Inflammatory macrophage treated with lipopolysaccharide for 4 hours (primary cell): Measurements from ENCODE around the gene SOX5.

ENCODE experiments used
- DNase-seq: peaks from one replicate; pipeline ENCODE4 v3.0.0-alpha.2; 2020

Gene SOX5

DNA sequence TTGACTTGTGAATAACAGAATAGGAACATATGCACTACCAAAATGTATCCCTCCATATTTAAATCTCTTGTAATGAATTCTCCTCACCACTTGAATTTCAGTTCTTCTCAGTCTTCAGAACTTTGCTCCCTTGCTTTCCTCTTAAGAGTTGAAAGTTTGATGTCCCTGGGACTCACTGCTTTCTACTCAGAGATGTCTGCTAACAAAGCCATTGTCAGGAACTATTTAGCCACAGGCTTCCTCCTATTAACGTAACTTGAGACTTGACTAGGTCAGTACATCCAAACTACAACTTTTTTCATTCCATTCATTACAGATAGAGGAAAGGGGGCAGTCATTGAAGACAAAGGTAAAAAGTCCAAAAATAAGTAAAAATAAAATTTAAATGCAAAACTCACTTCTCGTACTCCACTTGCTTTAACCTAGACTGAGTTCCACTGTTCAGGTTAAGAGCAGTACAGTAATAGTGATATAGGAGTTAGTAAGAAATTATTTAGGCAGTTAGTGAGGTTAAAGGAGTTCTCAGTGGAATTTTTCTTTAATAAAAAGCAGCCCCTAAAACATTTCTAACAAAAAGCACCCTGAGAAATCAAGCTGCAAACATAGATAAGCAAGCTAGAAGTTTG is 364.2 kb downstream of the SOX5 start:
- no peak for DNase-seq

DNA sequence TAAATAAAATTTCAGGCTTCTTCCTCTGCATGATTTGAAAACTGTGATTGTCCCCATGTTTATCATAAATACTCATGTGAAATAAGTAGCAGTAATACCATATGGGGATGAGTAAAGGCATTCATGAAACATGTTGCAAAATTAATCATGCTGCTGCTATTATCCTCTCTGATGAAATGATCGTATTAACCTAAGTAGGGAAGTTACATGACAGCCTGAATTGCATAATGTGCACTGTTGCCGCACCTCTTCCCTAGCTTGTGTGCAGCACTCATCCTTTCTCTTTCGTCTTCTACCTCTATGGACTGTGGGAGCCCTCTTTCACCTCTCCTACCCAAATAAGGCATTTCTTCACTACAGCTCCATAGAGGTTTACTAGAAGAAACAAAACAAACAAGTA is 367.6 kb downstream of the SOX5 start:
- peak; percentile 2 for DNase-seq

DNA sequence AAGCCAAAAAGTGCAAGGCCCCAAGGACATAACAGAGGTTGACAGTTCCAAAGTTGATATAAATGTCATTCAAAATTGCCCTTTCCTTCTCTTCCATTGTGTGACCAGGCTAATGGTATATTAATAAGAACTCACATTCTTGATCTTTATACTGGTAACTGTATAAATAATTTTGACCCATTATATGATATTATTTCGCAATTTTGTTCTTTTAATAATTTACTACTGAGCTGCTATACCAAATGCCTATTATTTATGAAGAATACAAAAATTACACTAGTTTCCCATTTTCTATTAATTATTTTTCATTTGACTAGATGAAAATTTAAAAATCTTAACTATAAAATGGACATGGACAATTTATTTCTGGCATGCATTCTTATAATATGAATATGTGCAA is 370.2 kb downstream of the SOX5 start:
- no peak for DNase-seq

GRCh38 chr12:23576372-23576771 is 373.1 kb downstream of the SOX5 start:
- no peak for DNase-seq

- no peak for DNase-seq
These were observed 380.1 kb downstream of the SOX5 start for GRCh38 chr12:23569356-23569755.

- DNase-seq, result no peak
These were observed 383.3 kb downstream of the SOX5 start for GRCh38 chr12:23566133-23566532.

- DNase-seq, result no peak
These were observed 384.9 kb downstream of the SOX5 start for GRCh38 chr12:23564451-23565152.

GRCh38 chr12:23561364-23562345 is 387.8 kb downstream of the SOX5 start:
- DNase-seq, result no peak

DNA sequence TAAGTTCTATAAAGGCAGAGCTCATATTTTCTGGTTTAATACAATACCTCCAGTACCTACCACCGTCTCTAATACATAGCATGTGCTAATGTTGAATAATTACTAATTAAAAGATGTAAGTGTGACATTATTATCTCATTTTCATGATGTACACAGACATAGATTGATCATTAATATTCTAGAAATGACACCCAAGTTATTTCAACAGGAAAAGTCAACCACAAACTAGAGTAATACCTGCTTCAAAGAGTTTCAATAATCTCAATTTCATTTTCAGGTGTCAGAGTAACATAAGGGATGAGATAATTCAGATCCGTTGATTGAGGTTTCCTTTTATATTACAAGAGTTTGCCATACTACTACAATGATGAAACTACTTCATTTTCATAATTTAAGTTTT is 388.9 kb downstream of the SOX5 start:
- no peak for DNase-seq

DNA sequence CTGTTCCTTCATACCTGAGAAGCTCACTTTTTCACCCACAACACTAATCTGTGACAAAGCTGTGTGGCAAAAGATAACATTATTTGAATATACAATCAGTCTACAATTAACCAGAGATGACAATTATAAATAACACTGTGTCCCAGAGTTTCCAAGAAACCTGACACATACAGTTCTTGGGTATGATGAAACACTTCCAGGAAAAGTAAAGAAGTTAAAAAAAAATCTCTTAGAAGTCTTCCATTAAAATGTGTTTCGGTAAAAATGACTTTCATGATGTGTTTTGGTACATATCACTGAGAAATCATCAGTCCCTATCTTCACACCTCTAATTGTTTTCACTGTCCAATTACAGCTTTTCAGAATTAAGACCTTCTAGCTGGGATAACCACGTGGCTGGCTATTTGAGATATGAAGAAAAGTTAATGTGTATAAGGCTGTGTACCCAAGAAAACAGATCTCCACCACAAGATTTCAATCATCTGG is 390.2 kb downstream of the SOX5 start:
- DNase-seq, result no peak

DNA sequence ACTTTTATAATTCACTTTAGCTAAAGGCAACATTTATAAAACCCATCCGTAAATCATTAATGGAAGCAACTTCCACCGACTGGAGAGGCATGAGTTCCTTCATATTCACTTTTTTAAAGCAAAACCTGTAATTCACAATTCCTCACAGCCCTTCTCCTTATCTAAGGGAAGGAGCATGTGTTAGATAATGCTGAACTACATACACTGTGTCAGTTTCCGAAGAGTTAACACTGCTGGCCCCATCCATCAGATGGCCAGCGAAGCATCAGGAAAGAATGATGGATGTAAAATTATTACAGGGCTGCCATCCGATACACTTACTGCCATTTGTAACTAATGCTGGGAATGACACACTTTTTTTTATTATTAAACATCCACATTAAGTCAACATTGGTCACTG is 392.8 kb downstream of the SOX5 start:
- no peak for DNase-seq

DNA sequence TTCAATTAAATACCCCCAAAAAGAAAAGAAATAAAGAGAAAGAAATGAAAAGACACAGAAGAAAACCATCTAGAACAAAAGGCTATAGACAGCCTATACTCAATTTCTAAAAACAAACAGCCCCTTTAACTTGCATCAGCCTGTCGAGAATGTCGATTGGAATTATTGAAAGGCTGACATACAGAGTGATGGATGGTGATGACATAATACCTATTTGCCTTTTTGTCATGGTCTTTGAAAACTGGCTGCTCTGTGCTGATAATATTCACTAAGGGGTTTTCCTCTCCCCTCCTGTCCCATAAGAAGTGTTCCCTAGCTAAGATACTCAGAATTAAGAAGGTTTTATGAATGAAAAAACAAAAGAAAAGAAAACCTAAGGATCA is 393.7 kb downstream of the SOX5 start:
- DNase-seq, result no peak

DNA sequence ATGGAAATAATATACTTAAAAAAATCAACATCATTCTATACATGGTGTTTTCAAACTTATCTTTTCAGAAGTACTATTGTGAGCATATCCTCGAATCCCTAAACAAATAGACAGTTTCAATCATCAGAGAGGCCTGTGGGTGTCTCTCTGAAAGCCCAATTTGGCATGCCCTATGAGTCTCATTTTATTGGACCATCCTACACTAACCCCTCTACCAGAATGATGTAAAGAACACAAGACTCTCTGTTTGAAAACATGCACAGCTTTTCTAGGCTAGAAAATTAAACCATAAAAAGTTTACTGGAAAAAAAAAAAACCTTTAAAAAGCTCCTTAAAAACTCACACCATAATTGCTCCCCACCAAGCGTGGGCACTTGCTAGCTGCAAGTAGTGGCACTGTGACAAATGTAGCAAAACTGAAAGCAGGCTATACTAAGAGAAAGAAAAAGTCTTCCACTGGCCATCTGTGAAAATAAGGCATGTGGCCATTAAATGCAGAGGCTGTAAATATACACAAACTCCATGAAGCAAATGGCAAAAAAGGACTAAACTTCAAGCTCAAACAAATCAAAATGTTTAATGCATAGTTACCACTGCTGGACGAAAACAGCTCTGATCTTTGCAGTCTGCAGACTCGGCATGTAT is 394.2 kb downstream of the SOX5 start:
- DNase-seq, result no peak

GRCh38 chr12:23552417-23552816 is 397.1 kb downstream of the SOX5 start:
- no peak for DNase-seq

DNA sequence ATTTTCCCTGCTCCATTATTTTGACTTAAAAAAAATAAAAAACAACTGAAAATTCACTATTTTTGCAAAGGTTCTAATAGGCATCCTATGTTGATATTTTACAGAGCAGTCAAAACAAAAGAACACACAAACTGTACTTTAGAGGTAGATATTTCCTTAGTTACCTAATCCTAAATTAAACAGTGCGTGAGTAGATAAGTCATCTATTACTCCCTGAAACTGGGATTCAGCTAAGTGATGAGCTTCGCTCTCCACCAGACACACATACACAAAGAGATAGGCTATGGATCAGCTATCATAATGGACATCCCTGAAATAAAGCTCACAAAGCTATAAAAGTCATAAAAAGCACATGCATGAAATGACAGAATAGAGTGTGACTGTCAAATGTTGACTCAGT is 398.7 kb downstream of the SOX5 start:
- no peak for DNase-seq

- no peak for DNase-seq
These were observed 400.7 kb downstream of the SOX5 start for GRCh38 chr12:23548742-23549141.

- no peak for DNase-seq
These were observed 402.7 kb downstream of the SOX5 start for GRCh38 chr12:23546756-23547155.

GRCh38 chr12:23543767-23544166 is 405.7 kb downstream of the SOX5 start:
- DNase-seq, result no peak

DNA sequence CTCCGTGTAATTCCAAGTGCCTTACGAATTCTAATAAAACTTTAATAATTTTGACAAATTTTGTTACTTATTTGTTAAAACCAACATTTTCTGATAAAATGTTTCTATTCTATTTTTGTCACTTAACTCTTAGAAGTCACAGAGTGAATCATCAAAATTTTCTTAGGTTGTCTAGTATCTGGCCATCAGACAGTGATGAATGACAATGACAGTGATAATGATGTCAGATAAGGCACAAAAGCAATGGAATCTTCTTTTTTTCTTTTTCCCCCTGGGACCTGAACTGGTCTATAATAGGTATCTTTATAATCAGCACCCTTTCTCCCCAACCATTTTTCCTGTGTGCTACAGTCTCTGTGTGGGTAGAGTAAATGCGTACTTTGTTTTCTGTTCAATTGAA is 407.3 kb downstream of the SOX5 start:
- no peak for DNase-seq

GRCh38 chr12:23540572-23540971 is 408.9 kb downstream of the SOX5 start:
- no peak for DNase-seq

GRCh38 chr12:23536293-23536692 is 413.2 kb downstream of the SOX5 start:
- DNase-seq, result no peak

DNA sequence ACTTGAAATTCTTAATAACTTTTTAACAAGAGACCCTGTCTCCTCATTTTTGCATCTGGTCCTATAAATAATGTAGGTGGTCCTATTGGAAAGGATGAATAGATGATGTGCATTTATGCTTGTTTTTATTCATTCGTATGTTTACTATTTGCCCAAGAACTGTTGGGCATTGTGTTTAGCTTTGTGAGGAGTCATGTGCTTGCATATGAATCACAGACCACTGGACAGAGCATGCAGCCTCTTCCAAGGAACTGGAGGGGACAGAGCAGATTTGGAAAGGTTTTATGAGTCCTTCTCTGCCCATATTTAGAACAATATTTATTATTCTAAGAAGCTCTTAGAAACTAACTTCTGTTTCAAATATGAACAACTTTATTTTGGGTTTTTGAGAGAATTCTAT is 414.0 kb downstream of the SOX5 start:
- no peak for DNase-seq

DNA sequence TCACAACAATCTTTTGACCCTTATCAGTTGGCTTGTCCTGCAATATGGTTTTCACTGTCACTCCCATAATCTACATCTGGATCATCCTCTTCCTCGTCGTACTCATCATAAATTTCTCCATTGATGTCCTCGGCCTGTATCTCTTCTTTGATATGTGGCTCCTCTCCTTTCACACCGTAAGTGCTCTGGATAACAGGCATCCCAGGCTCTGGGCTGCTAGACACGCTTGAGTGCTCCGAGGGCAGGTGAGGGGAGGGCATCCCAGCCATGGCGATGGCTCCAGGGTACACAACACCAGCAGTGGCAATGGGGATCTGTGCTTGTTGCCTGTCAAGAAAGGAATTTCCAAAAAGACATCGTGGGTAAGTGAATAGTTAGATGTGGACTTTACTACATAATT is 415.3 kb downstream of the SOX5 start:
- DNase-seq, result no peak
